ENCODE results near the gene DLGAP3. TPM values are rescaled to one million over a fixed set of nuclear protein-coding genes. Genes with fewer than 3 reads are reported as not detected.
"Not testable (repeated sequence)": the region's sequence is repeated elsewhere in the genome, so short reads cannot be mapped to it uniquely, and the experiment has no call there.

Gene DLGAP3
- total and polyA plus RNA-seq, 5 donors from 2014 or later: 0.11 to 1.2 (median 0.21) TPM

DNA sequence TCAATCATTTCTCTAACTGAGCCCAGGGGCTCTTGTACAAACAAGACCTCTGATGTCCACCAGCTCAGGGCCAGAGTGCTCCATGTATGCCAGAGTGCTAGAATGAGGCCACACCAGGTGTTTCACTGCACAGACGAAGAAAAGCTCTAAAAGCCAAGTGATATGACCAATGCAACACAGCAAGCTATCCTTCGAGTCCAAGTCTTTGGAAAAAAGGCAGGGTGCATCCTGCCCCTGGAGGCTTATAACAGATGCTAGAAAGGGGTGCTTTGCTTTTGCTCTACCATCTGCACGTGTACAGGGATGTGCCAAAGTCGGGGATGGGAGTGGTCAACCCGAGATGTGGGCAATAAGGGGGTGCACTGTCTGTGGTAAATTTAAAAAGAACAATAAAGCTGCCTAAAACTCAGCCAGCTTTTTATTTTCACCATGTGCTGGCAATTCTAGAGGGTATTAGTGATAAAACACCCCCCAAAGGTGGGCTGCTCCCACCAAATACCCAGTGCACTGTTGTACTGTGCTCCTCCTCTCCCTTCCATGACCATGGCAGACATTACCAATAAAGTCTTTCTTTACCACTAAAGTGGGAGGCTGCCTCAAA is 102.0 kb downstream of the DLGAP3 start:
- no peaks in the 10 kb centered on the region for H3K27me3 ChIP-seq (ENCODE audit: control insufficient read depth, insufficient read depth, low read length)
- no peaks in the 10 kb centered on the region for H3K4me1 Mint-ChIP-seq
- no peaks in the 10 kb centered on the region for H3K4me1 ChIP-seq (ENCODE audit: control insufficient read depth, insufficient read depth, low read length, poor library complexity, severe bottlenecking)
- H3K36me3 ChIP-seq (ENCODE audit: control insufficient read depth, insufficient read depth, low read length): no peaks in the 10 kb centered on the region
- no peak overlapping the region for H3K27ac Mint-ChIP-seq
- no peak overlapping the region for H3K27ac ChIP-seq (ENCODE audit: insufficient read depth, low read length, poor library complexity, severe bottlenecking)
- ATAC-seq (ENCODE audit: low read depth in 2 of 2) (no peak), DNase-seq (no peak)
- H3K9me3 ChIP-seq (ENCODE audit: control insufficient read depth in 2 of 2, low read length in 2 of 2): no peaks in the 10 kb centered on the region
- H3K36me3 Mint-ChIP-seq: peaks cover 9% of the 10 kb centered on the region
- no peaks in the 10 kb centered on the region for H3K27me3 Mint-ChIP-seq
- H3K4me3 Mint-ChIP-seq: no peak overlapping the region
- H3K4me3 ChIP-seq (ENCODE audit: low read depth, low read length): no peak overlapping the region
- no peaks in the 10 kb centered on the region for H3K9me3 Mint-ChIP-seq

DNA sequence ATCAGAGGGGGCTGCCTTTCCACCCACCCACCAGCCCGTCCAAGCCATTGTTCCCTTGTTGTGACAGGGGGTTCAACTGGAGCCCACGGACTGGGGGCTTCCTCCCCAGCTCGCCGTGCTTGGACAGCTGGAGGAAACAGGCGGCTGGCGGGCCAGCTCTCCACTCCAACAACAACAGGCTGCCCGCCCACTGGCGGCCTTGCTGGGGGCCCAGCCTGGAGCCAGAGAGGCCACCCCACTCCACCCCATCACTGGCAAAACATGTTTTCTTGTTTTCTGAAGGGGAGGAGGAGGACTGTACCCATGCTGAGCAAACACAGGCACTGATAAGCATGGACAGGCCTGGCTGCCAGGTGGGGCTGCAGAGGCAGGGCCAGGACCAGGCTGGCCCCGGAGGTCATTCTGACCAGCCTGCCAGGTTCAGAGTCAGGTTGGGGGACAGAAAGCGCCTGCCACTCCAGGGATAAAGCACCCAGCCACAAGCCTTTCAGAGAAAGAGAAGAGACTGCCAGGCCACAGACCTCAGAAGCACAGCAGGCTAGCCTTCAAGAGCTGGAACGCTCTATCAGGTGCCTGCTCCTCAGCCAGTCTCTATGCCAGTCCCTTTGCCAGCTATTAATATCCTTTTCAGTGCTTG is 103.9 kb downstream of the DLGAP3 start:
- ATAC-seq (ENCODE audit: low read depth in 2 of 2) (no peak), DNase-seq (no peak)
- Mint-ChIP-seq H3K27ac (no peak overlapping the region), H3K36me3 (peaks cover 4% of the 10 kb centered on the region), H3K4me1 (no peaks in the 10 kb centered on the region), H3K27me3 (no peaks in the 10 kb centered on the region), H3K4me3 (no peak overlapping the region), H3K9me3 (no peaks in the 10 kb centered on the region)
- Histone ChIP-seq H3K4me3 (ENCODE audit: low read depth, low read length) (no peak overlapping the region), H3K27ac (ENCODE audit: insufficient read depth, low read length, poor library complexity, severe bottlenecking) (no peak overlapping the region), H3K36me3 (ENCODE audit: control insufficient read depth, insufficient read depth, low read length) (no peaks in the 10 kb centered on the region), H3K27me3 (ENCODE audit: control insufficient read depth, insufficient read depth, low read length) (no peaks in the 10 kb centered on the region), H3K4me1 (ENCODE audit: control insufficient read depth, insufficient read depth, low read length, poor library complexity, severe bottlenecking) (no peaks in the 10 kb centered on the region), H3K9me3 (ENCODE audit: control insufficient read depth in 2 of 2, low read length in 2 of 2) (no peaks in the 10 kb centered on the region)

DNA sequence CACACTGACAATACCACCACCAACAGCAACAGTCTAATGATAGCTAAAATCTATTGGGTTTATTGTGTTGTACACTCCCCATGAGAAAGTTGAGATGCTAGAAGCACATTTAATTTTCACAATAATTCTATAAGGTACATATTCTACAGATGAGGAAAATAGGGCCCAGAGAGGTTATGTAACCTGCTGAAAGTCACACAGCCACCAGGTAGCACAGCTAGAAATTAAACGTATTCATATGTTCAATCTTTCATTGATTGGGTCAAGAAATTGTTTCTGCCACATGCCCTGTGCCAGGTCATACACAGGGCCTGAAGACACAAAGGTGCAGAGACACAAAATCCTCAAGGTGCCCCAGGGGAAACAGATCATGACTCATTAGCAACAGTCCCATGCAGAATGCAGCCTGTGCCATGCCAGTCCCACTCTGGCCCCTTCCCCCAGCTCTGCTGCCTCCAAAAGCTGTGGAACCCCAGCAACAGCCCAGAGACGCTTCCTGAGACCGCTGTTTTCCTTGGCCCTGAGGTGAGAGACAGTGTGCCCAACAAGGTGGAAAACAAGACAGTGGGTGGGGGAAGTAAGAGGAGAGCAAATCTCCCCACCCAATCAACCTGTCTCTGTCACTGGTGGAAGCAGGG is 104.5 kb downstream of the DLGAP3 start:
- Mint-ChIP-seq H3K4me1 (no peaks in the 10 kb centered on the region), H3K9me3 (no peaks in the 10 kb centered on the region), H3K36me3 (peaks cover 3% of the 10 kb centered on the region), H3K4me3 (no peak overlapping the region), H3K27me3 (no peaks in the 10 kb centered on the region), H3K27ac (no peak overlapping the region)
- Histone ChIP-seq H3K36me3 (ENCODE audit: control insufficient read depth, insufficient read depth, low read length) (no peaks in the 10 kb centered on the region), H3K4me1 (ENCODE audit: control insufficient read depth, insufficient read depth, low read length, poor library complexity, severe bottlenecking) (no peaks in the 10 kb centered on the region), H3K27me3 (ENCODE audit: control insufficient read depth, insufficient read depth, low read length) (no peaks in the 10 kb centered on the region), H3K27ac (ENCODE audit: insufficient read depth, low read length, poor library complexity, severe bottlenecking) (no peak overlapping the region), H3K9me3 (ENCODE audit: control insufficient read depth in 2 of 2, low read length in 2 of 2) (no peaks in the 10 kb centered on the region), H3K4me3 (ENCODE audit: low read depth, low read length) (no peak overlapping the region)
- DNase-seq (no peak), ATAC-seq (ENCODE audit: low read depth in 2 of 2) (no peak)

DNA sequence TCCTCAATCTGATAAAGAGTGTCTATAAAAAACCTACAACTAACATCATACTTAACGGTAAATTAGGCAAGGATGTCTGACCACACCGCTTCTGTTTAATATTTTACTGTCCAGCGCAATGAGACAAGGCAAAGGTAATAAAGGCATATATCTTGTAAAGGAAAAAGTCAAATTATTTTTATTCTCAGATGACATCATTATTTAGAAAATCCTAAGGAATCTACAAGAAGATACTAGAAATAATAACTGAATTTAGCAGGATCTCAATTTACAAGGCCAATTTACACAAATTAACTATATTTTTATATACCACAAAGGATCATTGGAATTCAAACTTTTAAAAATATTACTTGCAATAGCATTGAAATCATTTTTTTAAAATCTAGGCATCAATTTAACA is 107.2 kb downstream of the DLGAP3 start:
- H3K27me3 ChIP-seq (ENCODE audit: control insufficient read depth, insufficient read depth, low read length): no peaks in the 10 kb centered on the region
- Mint-ChIP-seq H3K27me3 (peaks cover 5% of the 10 kb centered on the region), H3K4me1 (no peaks in the 10 kb centered on the region), H3K36me3 (peaks cover 4% of the 10 kb centered on the region), H3K9me3 (no peaks in the 10 kb centered on the region), H3K4me3 (no peak overlapping the region), H3K27ac (no peak overlapping the region)
- H3K27ac ChIP-seq (ENCODE audit: insufficient read depth, low read length, poor library complexity, severe bottlenecking): no peak overlapping the region
- H3K9me3 ChIP-seq (ENCODE audit: control insufficient read depth in 2 of 2, low read length in 2 of 2): no peaks in the 10 kb centered on the region
- H3K4me1 ChIP-seq (ENCODE audit: control insufficient read depth, insufficient read depth, low read length, poor library complexity, severe bottlenecking): no peaks in the 10 kb centered on the region
- no peak overlapping the region for H3K4me3 ChIP-seq (ENCODE audit: low read depth, low read length)
- no peak for ATAC-seq (ENCODE audit: low read depth in 2 of 2)
- H3K36me3 ChIP-seq (ENCODE audit: control insufficient read depth, insufficient read depth, low read length): no peaks in the 10 kb centered on the region
- no peak for DNase-seq

DNA sequence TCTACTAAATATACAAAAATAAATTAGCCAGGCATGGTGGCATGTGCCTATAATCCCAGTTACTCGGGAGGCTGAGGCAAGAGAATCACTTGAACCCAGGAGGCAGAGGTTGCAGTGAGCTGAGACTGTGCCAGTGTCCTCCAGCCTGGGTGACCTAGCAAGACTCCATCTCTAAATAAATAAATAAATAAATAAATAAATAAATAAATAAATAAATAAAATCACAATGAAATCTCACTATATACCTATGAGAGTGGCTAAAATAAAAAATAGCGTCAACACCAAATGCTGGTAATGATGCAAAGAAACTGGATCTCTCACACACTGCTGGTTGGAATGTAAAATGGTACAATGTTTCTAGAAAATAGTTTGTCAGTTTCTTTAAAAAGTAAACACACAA is 110.6 kb downstream of the DLGAP3 start:
- H3K36me3 Mint-ChIP-seq; H3K9me3 Mint-ChIP-seq; H3K4me3 ChIP-seq (ENCODE audit: low read depth, low read length); H3K27me3 ChIP-seq (ENCODE audit: control insufficient read depth, insufficient read depth, low read length); H3K27me3 Mint-ChIP-seq; H3K27ac Mint-ChIP-seq; DNase-seq; H3K4me3 Mint-ChIP-seq; H3K4me1 ChIP-seq (ENCODE audit: control insufficient read depth, insufficient read depth, low read length, poor library complexity, severe bottlenecking); H3K27ac ChIP-seq (ENCODE audit: insufficient read depth, low read length, poor library complexity, severe bottlenecking); ATAC-seq (ENCODE audit: low read depth in 2 of 2); H3K9me3 ChIP-seq (ENCODE audit: control insufficient read depth in 2 of 2, low read length in 2 of 2); H3K36me3 ChIP-seq (ENCODE audit: control insufficient read depth, insufficient read depth, low read length); H3K4me1 Mint-ChIP-seq: not testable (repeated sequence)

DNA sequence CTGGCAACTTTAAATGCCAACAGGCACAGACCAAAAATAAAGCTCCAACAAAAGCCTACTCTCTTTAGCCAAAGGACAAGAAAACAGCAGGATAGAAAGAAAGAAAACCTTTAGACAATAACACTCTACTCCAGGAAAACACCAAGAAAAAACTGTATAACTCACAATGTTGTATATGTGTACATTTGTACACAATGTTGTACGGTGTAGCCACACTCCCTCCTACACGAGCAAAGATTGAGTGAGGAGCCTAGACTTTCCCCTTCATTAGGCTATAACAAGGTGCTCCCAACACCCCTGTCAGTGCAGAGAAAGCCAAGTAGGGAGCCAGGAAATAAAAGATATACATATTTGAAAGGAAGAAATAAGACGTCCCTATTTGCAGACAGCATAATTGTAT is 112.7 kb downstream of the DLGAP3 start:
- ATAC-seq (ENCODE audit: low read depth in 2 of 2) (no peak), DNase-seq (no peak)
- H3K9me3 Mint-ChIP-seq: no peaks in the 10 kb centered on the region
- no peaks in the 10 kb centered on the region for H3K4me1 Mint-ChIP-seq
- Histone ChIP-seq H3K9me3 (ENCODE audit: control insufficient read depth in 2 of 2, low read length in 2 of 2) (no peaks in the 10 kb centered on the region), H3K4me1 (ENCODE audit: control insufficient read depth, insufficient read depth, low read length, poor library complexity, severe bottlenecking) (no peaks in the 10 kb centered on the region), H3K4me3 (ENCODE audit: low read depth, low read length) (no peak overlapping the region), H3K36me3 (ENCODE audit: control insufficient read depth, insufficient read depth, low read length) (no peaks in the 10 kb centered on the region), H3K27ac (ENCODE audit: insufficient read depth, low read length, poor library complexity, severe bottlenecking) (no peak overlapping the region), H3K27me3 (ENCODE audit: control insufficient read depth, insufficient read depth, low read length) (no peaks in the 10 kb centered on the region)
- H3K4me3 Mint-ChIP-seq: no peak overlapping the region
- peaks cover 4% of the 10 kb centered on the region for H3K36me3 Mint-ChIP-seq
- H3K27ac Mint-ChIP-seq: no peak overlapping the region
- peaks cover 9% of the 10 kb centered on the region for H3K27me3 Mint-ChIP-seq

DNA sequence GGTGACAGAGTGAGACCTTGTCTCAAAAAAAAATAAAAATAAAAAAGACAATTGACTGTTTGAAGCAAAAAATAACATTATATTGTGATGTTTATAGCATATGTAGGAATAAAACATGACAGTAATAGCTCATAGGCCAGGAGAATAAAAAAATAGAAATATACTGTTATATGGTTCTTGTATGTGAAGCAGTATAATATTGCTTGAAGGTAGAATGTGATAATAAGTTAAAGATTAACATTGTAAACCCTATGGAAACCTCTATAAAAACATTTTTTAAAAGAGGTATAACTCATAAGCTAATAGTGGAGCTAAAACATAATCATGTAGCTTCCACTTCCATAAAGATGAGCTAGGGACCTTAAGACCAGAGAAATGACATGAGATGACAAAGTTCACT is 113.1 kb downstream of the DLGAP3 start:
- Histone ChIP-seq H3K4me1 (ENCODE audit: control insufficient read depth, insufficient read depth, low read length, poor library complexity, severe bottlenecking) (no peaks in the 10 kb centered on the region), H3K4me3 (ENCODE audit: low read depth, low read length) (no peak overlapping the region), H3K27me3 (ENCODE audit: control insufficient read depth, insufficient read depth, low read length) (no peaks in the 10 kb centered on the region), H3K27ac (ENCODE audit: insufficient read depth, low read length, poor library complexity, severe bottlenecking) (no peak overlapping the region), H3K9me3 (ENCODE audit: control insufficient read depth in 2 of 2, low read length in 2 of 2) (no peaks in the 10 kb centered on the region), H3K36me3 (ENCODE audit: control insufficient read depth, insufficient read depth, low read length) (no peaks in the 10 kb centered on the region)
- Mint-ChIP-seq H3K36me3 (peaks cover 4% of the 10 kb centered on the region), H3K27ac (no peak overlapping the region), H3K9me3 (no peaks in the 10 kb centered on the region), H3K4me3 (no peak overlapping the region), H3K4me1 (no peaks in the 10 kb centered on the region), H3K27me3 (peaks cover 9% of the 10 kb centered on the region)
- no peak for DNase-seq
- no peak for ATAC-seq (ENCODE audit: low read depth in 2 of 2)
